ENCODE data around the gene SLC25A6.
"Not testable (repeated sequence)": the region's sequence is repeated elsewhere in the genome, so short reads cannot be mapped to it uniquely, and the experiment has no call there.

SLC25A6 gene

GRCh38 chrX:1389181-1389992 lies 2.5 kb downstream of the SLC25A6 start:
- no peak for DNase-seq

- DNase-seq = no peak
Measured at GRCh38 chrX:1388651-1389050, 3.3 kb downstream of the SLC25A6 start.

GRCh38 chrX:1387141-1387776 lies 4.7 kb downstream of the SLC25A6 start:
- no peak for DNase-seq

- no peak for DNase-seq
Measured at GRCh38 chrX:1386338-1387127, 5.4 kb downstream of the SLC25A6 start.

GRCh38 chrX:1385253-1386223 lies 6.4 kb downstream of the SLC25A6 start:
- no peak for DNase-seq

- no peak for DNase-seq
Measured at GRCh38 chrX:1384658-1385252, 7.2 kb downstream of the SLC25A6 start.

DNA sequence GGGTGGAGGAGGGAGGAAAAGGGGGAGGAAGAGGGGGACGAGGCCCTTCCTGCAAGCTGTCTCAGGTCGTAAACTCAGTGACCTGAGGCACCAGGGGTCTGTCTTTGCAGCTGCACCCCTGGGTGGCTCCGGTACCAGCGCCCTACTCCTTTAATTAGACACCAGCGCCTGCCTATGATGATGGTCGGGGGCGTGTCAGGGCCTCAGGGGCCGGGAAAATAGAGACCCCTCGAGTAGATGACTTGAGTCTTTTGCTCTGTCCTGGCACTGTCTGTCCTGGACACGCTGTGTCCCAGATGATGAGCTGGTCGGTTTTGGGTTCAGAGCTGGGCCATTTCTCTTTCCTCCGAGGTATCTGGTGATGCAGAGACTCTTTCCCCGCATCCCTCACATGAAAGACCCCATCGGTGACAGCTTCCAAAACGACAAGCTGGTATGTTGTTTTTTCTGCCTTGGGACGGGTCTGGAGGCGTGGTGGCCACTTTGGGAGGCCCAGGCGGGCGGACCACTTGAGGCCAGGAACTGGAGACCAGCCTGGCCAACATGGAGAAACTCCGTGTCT lies 11.2 kb downstream of the SLC25A6 start:
- DNase-seq = no peak

GRCh38 chrX:1378306-1378759 lies 13.6 kb downstream of the SLC25A6 start:
- DNase-seq = no peak

DNA sequence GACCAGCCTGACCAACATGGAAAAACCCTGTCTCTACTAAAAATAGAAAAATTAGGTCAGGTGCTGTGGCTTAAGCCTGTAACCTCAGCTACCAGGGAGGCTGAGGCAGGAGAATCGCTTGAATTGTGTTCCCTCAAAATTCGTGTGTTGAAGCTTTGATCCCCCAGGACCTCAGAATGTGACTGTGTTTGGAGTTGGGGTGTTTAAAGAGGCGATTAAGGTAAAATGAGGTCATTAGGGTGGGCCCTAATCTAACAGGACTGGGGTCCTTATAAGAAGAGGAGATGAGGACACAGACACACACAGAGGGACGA lies 23.6 kb downstream of the SLC25A6 start:
- DNase-seq = no peak

DNA sequence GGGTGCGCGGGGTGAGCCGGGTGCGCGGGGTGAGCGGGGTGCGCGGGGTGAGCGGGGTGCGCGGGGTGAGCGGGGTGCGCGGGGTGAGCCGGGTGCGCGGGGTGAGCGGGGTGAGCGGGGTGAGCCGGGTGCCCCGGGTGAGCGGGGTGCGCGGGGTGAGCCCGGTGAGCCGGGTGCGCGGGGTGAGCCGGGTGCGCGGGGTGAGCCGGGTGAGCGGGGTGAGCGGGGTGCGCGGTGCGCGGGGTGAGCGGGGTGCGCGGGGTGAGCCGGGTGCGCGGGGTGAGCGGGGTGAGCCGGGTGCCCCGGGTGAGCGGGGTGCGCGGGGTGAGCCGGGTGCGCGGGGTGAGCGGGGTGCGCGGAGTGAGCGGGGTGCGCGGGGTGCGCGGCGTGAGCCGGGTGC lies 25.6 kb downstream of the SLC25A6 start:
- DNase-seq = not testable (repeated sequence)

DNA sequence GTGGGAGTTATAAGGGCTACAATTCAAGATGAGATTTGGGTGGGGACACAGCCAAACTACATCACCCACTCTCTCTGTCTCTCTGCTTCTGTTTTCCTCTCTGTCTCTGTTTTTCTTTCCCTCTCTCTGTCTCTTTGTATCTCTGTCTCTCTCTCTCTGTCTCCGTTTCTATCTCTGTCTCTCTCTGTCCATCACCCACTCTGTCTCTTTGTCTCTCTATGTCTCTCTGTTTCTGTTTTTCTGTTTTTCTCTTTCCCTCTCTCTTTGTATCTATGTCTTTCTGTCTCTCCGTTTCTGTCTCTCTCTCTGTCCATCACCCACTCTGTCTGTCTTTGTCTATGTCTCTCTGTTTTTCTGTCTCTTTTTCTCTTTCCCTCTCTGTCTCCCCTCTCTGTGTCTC lies 30.0 kb downstream of the SLC25A6 start:
- DNase-seq = no peak

DNA sequence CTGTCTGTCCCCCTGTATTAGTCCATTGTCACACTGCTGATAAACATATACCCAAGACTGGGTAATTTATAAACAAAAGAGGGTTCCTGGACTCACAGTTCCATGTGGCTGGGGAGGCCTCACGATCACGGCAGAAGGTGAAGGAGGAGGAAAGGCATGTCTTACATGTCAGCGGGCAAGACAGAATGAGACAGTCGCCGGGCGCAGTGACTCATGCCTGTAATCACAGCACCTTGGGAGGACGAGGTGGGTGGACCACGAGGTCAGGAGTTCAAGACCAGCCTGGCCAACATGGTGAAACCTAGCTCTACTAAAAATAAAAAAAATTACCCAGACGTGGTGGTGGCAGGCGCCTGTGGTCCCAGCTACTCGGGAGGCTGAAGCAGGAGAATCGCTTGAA lies 30.6 kb downstream of the SLC25A6 start:
- DNase-seq = no peak

DNA sequence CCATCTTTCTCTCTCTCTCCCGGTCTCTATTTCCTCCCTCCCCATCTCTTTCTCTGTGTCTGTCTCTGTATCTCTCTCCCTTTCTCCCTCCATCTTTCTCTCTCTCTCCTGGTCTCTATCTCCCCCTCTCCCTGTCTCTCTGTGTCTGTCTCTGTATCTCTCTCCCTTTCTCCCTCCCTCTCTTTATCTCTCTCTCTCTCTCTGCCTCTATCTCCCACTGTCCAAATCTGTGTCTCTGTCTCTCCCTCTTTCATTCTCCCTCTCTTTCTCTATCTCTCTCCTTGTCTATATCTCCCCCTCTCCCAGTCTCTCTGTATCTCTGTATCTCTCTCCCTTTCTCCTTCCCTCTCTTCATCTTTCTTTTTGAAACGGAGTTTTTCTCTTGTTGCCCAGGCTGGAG lies 31.7 kb downstream of the SLC25A6 start:
- no peak for DNase-seq

DNA sequence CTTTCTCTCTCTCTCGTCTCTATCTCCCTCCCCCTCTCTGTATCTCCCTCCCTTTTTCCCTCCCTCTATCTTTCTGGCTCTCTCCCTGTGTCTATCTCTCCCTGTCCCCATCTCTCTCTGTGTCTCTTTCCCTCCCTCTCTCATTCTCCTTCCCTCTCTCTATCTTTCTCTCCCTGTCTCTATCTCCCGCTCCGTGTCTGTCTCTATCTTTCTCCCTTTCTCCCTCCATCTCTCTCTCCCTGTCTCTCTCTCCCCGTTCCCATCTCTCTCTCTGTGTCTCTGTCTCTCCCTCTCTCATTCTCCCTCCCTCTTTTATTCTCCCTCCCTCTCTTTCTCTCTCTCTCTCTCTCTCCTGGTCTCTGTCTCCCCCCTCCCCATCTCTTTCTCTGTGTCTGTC lies 32.4 kb downstream of the SLC25A6 start:
- DNase-seq = no peak

- no peak for DNase-seq
Measured at GRCh38 chrX:1358793-1359476, 33.0 kb downstream of the SLC25A6 start.

GRCh38 chrX:1357993-1358392 lies 33.9 kb downstream of the SLC25A6 start:
- DNase-seq = no peak

GRCh38 chrX:1355131-1356046 lies 36.5 kb downstream of the SLC25A6 start:
- no peak for DNase-seq

DNA sequence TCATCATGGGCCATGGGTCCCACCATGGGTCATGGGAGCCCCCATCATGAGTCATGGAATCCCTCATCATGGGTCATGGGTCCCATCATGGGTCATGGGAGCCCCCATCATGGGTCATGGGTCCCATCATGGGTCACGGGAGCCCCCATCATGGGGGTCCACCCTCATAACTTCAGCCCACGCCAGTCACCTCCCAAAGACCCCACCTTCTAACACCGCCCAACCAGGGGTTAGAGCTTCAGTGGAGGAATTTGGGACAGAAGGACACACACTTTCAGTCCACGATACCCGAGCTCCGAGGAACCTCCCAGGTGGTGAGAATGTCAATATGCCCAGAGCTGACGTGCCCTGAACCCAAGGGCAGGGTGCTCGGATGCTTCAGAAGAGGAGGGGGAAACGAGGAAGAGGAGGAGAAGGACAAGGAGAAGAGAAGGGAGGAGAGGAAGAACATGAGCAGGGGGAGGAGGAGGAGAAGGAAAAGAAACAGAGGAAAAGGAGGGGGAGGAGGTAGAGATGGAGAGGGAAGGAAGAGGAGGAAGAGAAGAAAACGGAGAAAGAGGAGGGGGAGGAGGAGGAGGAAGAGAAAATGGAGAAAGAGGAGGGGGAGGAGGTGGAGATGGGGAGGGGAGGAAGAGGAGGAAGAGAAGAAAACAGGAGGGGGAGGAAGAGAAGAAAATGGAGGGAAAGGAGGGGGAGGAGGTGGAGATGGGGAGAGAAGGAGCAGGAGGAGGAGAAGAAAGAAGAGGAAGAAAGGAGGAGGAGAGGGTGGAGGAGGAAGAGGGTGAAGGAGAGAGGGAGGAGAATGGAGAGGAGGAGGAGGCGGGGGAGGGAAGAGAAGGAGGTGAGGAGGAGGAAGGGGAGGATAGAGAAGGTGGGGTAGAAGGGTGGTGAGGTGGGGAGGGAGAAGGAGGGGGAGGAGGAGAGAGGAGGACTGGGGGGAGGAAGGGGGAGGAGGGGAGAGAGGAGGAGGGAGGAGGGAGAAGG lies 37.6 kb downstream of the SLC25A6 start:
- DNase-seq = no peak

Data from GF-D8 (cell line).